Type B pancreatic cell (in vitro differentiated cells): ENCODE results near the gene PRM3. TPM values are rescaled to one million over a fixed set of nuclear protein-coding genes. Genes with fewer than 3 reads are reported as not detected.
A peak's percentile ranks its signal among the peaks of the same experiment; 100 is the strongest.

Experiments
- DNase-seq: peaks from one replicate; pipeline ENCODE4 v3.0.0; 2021; ENCODE audit warnings: mixed read lengths; ENCODE audit not compliant: unreplicated experiment; ENCODE audit errors: extremely low spot score
- H3K27ac Mint-ChIP-seq: 2 replicates; pipeline ENCODE4 v1.8.0; 2021; ENCODE audit warnings: mild to moderate bottlenecking, mixed read lengths
- H3K27me3 Mint-ChIP-seq: 2 replicates; pipeline ENCODE4 v1.8.0; 2021; ENCODE audit warnings: mixed read lengths
- H3K36me3 Mint-ChIP-seq: 2 replicates; pipeline ENCODE4 v1.8.0; 2021; ENCODE audit warnings: mixed read lengths
- H3K4me1 Mint-ChIP-seq: one replicate; pipeline ENCODE4 v1.8.0; 2021; ENCODE audit warnings: mixed read lengths; ENCODE audit not compliant: unreplicated experiment
- H3K4me3 Mint-ChIP-seq: 2 replicates; pipeline ENCODE4 v1.8.0; 2021; ENCODE audit warnings: mild to moderate bottlenecking, mixed read lengths
- H3K9me3 Mint-ChIP-seq: 2 replicates; pipeline ENCODE4 v1.8.0; 2021; ENCODE audit warnings: mixed read lengths
- CTCF ChIP-seq: fragments of 200-600 bp; sonication (generic); conservative IDR thresholded peaks from 2 replicates; pipeline ENCODE4 v1.5.0; 2021; ENCODE audit warnings: antibody characterized with exemption, mild to moderate bottlenecking
- long read RNA-seq: library from polyadenylated mRNA; unstranded; transcript quantifications from one replicate; pipeline ENCODE4 v2.0.0, GENCODE V29; 2020
- total RNA-seq: library from RNA; stranded (reverse); gene quantifications from 2 replicates; pipeline ENCODE4 v1.2.1, GENCODE V29; 2021; ENCODE audit warnings: low replicate concordance

Gene PRM3
- not detected in 2 replicates for total RNA-seq
- long read RNA-seq = 0 reads

GRCh38 chr16:11272921-11273720 lies at the start of gene PRM3:
Gene PRM3, minus strand, starts transcription at chr16:11273629. Its CDS starts 34 bp downstream, at chr16:11273595.
- H3K27ac Mint-ChIP-seq = peak within 1 kb of the TSS; percentile 65
- no peak within 1 kb of the TSS for H3K4me3 Mint-ChIP-seq
- TF ChIP-seq CTCF = no peak
- no peaks in the 10 kb centered on the region for H3K27me3 Mint-ChIP-seq
- H3K36me3 Mint-ChIP-seq = no peaks in the 10 kb centered on the region
- no peaks in the 10 kb centered on the region for H3K9me3 Mint-ChIP-seq
- DNase-seq = no peak
- peaks cover 11% of the 10 kb centered on the region for H3K4me1 Mint-ChIP-seq

- H3K9me3 Mint-ChIP-seq = no peaks in the 10 kb centered on the region
- peaks cover 4% of the 10 kb centered on the region for H3K4me1 Mint-ChIP-seq
- no peak overlapping the region for H3K4me3 Mint-ChIP-seq
- no peak for TF ChIP-seq CTCF
- no peaks in the 10 kb centered on the region for H3K27me3 Mint-ChIP-seq
- no peak overlapping the region for H3K27ac Mint-ChIP-seq
- no peaks in the 10 kb centered on the region for H3K36me3 Mint-ChIP-seq
- DNase-seq = no peak
Observed at GRCh38 chr16:11322823-11323222, 49.4 kb upstream of the PRM3 start.

GRCh38 chr16:11321662-11322061 lies 48.2 kb upstream of the PRM3 start:
- Mint-ChIP-seq H3K9me3 (no peaks in the 10 kb centered on the region), H3K4me1 (peaks cover 1% of the 10 kb centered on the region), H3K36me3 (no peaks in the 10 kb centered on the region), H3K27ac (no peak overlapping the region), H3K4me3 (no peak overlapping the region), H3K27me3 (no peaks in the 10 kb centered on the region)
- TF ChIP-seq CTCF = no peak
- DNase-seq = no peak

- no peak for TF ChIP-seq CTCF
- Mint-ChIP-seq H3K27me3 (no peaks in the 10 kb centered on the region), H3K9me3 (no peaks in the 10 kb centered on the region), H3K4me3 (no peak overlapping the region), H3K36me3 (no peaks in the 10 kb centered on the region), H3K27ac (peak overlapping the region; percentile 61), H3K4me1 (peaks cover 9% of the 10 kb centered on the region)
- no peak for DNase-seq
Observed at GRCh38 chr16:11320170-11320569, 46.7 kb upstream of the PRM3 start.

- H3K36me3 Mint-ChIP-seq = no peaks in the 10 kb centered on the region
- TF ChIP-seq CTCF = no peak
- peaks cover 9% of the 10 kb centered on the region for H3K4me1 Mint-ChIP-seq
- DNase-seq = no peak
- no peaks in the 10 kb centered on the region for H3K9me3 Mint-ChIP-seq
- peak overlapping the region; percentile 61 for H3K27ac Mint-ChIP-seq
- H3K27me3 Mint-ChIP-seq = no peaks in the 10 kb centered on the region
- H3K4me3 Mint-ChIP-seq = no peak overlapping the region
Observed at GRCh38 chr16:11319529-11320146, 46.2 kb upstream of the PRM3 start.
